CD14-positive monocyte (primary cell): ENCODE results near the gene SPATS2L. TPM values are rescaled to one million over a fixed set of nuclear protein-coding genes. Genes with fewer than 3 reads are reported as not detected.

Experiments
- DNase-seq, 3 donors: peaks; one replicate each; pipeline ENCODE4 v3.0.0-alpha.2; 2011 to 2022
- H2AFZ ChIP-seq: 2 replicates; pipeline ENCODE4 v1.6.0; 2012; ENCODE audit warnings: mild to moderate bottlenecking, low read depth, low read length, inconsistent platforms; ENCODE audit not compliant: insufficient read depth, poor library complexity, severe bottlenecking
- H3K27ac ChIP-seq, 2 donors: 1 replicate in 1 of 2; 2 replicates in 1 of 2; pipeline ENCODE4 v1.5.1; 2012 to 2013; ENCODE audit warnings: low read length in 2 of 2, control low read depth in 1 of 2, inconsistent platforms in 1 of 2, low read depth in 1 of 2, mild to moderate bottlenecking in 1 of 2
- H3K27me3 ChIP-seq, 2 donors: one replicate each; pipeline versions ENCODE4 v1.6.0 to v1.6.1; 2011 to 2013; ENCODE audit warnings: low read length in 2 of 2; ENCODE audit not compliant: control insufficient read depth in 2 of 2, insufficient read depth in 2 of 2
- H3K36me3 ChIP-seq, 2 donors: replicated peaks in 1 of 2; 1 replicate in 1 of 2; 2 replicates in 1 of 2; pipeline versions ENCODE4 v1.5.1 to v1.6.1; 2012 to 2013; ENCODE audit warnings: low read length in 2 of 2, control low read depth in 1 of 2, inconsistent platforms in 1 of 2, mild to moderate bottlenecking in 1 of 2; ENCODE audit not compliant: insufficient read depth in 2 of 2, control insufficient read depth in 1 of 2
- H3K4me1 ChIP-seq, 2 donors: 1 replicate in 1 of 2; 2 replicates in 1 of 2; pipeline versions ENCODE4 v1.5.1 to v1.6.1; 2012 to 2013; ENCODE audit warnings: low read length in 2 of 2, control low read depth in 1 of 2, inconsistent platforms in 1 of 2, mild to moderate bottlenecking in 1 of 2, moderate library complexity in 1 of 2; ENCODE audit not compliant: insufficient read depth in 2 of 2, control insufficient read depth in 1 of 2
- H3K4me2 ChIP-seq: replicated peaks from 2 replicates; pipeline ENCODE3; 2012; ENCODE audit warnings: low read length, moderate library complexity, mild to moderate bottlenecking; ENCODE audit not compliant: poor library complexity, severe bottlenecking; ENCODE audit errors: extremely low read depth
- H3K4me3 ChIP-seq, 3 experiments: fragments of 200-600 bp in 1 of 3; sonication (generic) in 1 of 3; replicated peaks in 1 of 3; 1 replicate in 2 of 3; 2 replicates in 1 of 3; pipeline ENCODE4 v1.5.1; 2011 to 2013; ENCODE audit warnings: low read length in 3 of 3, mild to moderate bottlenecking in 3 of 3, control low read depth in 2 of 3, low read depth in 2 of 3, inconsistent platforms in 1 of 3, moderate library complexity in 1 of 3
- H3K79me2 ChIP-seq: 2 replicates; pipeline ENCODE4 v1.6.0; 2012; ENCODE audit warnings: mild to moderate bottlenecking, control low read depth, inconsistent platforms, low read length, moderate library complexity; ENCODE audit not compliant: insufficient read depth
- H3K9ac ChIP-seq: 2 replicates; pipeline ENCODE4 v1.6.0; 2017; ENCODE audit warnings: low read length, mild to moderate bottlenecking; ENCODE audit not compliant: insufficient read depth, poor library complexity, severe bottlenecking
- H3K9me3 ChIP-seq, 2 donors: replicated peaks in 1 of 2; 1 replicate in 1 of 2; 2 replicates in 1 of 2; pipeline versions ENCODE4 v1.5.1 to v1.6.1; 2012 to 2013; ENCODE audit warnings: low read length in 2 of 2, control low read depth in 1 of 2; ENCODE audit not compliant: control insufficient read depth in 1 of 2, insufficient read depth in 1 of 2
- H4K20me1 ChIP-seq: 2 replicates; pipeline ENCODE4 v1.6.0; 2012; ENCODE audit warnings: mild to moderate bottlenecking, low read length, control low read depth, moderate library complexity; ENCODE audit not compliant: insufficient read depth
- H3K27ac Mint-ChIP-seq, 7 donors: one replicate each; pipeline ENCODE4 v1.8.0; 2020; ENCODE audit warnings: mild to moderate bottlenecking in 7 of 7, mixed read lengths in 7 of 7, moderate library complexity in 6 of 7, inconsistent platforms in 2 of 7
- H3K27me3 Mint-ChIP-seq, 3 donors: one replicate each; pipeline ENCODE4 v1.8.0; 2021 to 2022; ENCODE audit warnings: low read depth in 3 of 3, mild to moderate bottlenecking in 3 of 3, mixed read lengths in 3 of 3, moderate library complexity in 3 of 3, inconsistent platforms in 1 of 3
- H3K36me3 Mint-ChIP-seq, 2 donors: one replicate each; pipeline ENCODE4 v1.8.0; 2020; ENCODE audit warnings: mixed read lengths in 2 of 2, inconsistent platforms in 1 of 2, mild to moderate bottlenecking in 1 of 2
- H3K4me1 Mint-ChIP-seq: one replicate; pipeline ENCODE4 v1.8.0; 2020; ENCODE audit warnings: mild to moderate bottlenecking, mixed read lengths
- H3K4me3 Mint-ChIP-seq, 2 donors: one replicate each; pipeline ENCODE4 v1.8.0; 2020; ENCODE audit warnings: mild to moderate bottlenecking in 2 of 2, mixed read lengths in 2 of 2, moderate library complexity in 1 of 2
- H3K9me3 Mint-ChIP-seq, 7 donors: one replicate each; pipeline ENCODE4 v1.8.0; 2020 to 2022; ENCODE audit warnings: mixed read lengths in 7 of 7, mild to moderate bottlenecking in 6 of 7, moderate library complexity in 6 of 7, inconsistent platforms in 2 of 7
- CTCF ChIP-seq: fragments of 200-600 bp; IDR thresholded peaks from one replicate; pipeline ENCODE4 v1.8.0; 2022; ENCODE audit warnings: antibody characterized with exemption, mild to moderate bottlenecking
- WGBS: methylation state at CpG from one replicate; pipeline ENCODE4 v1.1.5; 2013; ENCODE audit warnings: missing lambda C conversion rate; ENCODE audit not compliant: insufficient coverage; 5-methylcytosine and 5-hydroxymethylcytosine counted together
- intact Hi-C, 2 donors: fragments of 100-400 bp; cut with micrococcal nuclease; formaldehyde crosslinking; loops; one replicate each; pipeline versions ENCODE4 v1.15.0 to v1.15.1; 2023
- polyA plus RNA-seq, 3 donors: library from polyadenylated mRNA; depleted of rRNA in 1 of 3; unstranded in 2 of 3; stranded (reverse) in 1 of 3; fragments of 300-500 nt in 2 of 3; fragments of >200 nt in 1 of 3; fragmentation: Illumina TruSeq in 2 of 3; gene quantifications; 1 replicate in 2 of 3; 2 replicates in 1 of 3; pipeline ENCODE4 v1.2.3, GENCODE V29; 2012 to 2021

Gene SPATS2L
- polyA plus RNA-seq, 3 donors = 2.7 to 5.2 (median 3.2) TPM

- no peaks in the 10 kb centered on the region for H4K20me1 ChIP-seq
- Mint-ChIP-seq H3K36me3 (no peaks in the 10 kb centered on the region), H3K4me3 (no peak overlapping the region), H3K27ac (no peak overlapping the region), H3K27me3 (peaks cover 1 to 6% (median 2%) of the 10 kb centered on the region in 3 donors), H3K4me1 (no peaks in the 10 kb centered on the region), H3K9me3 (peaks cover 0 to 5% (median 0%) of the 10 kb centered on the region in 7 donors)
- no peak overlapping the region for H3K9ac ChIP-seq
- no peak for TF ChIP-seq CTCF
- no peak overlapping the region for H3K4me3 ChIP-seq
- H3K27ac ChIP-seq = no peak overlapping the region
- intact Hi-C loops = no loop called here
- H2AFZ ChIP-seq = no peak overlapping the region
- no peaks in the 10 kb centered on the region for H3K27me3 ChIP-seq
- H3K36me3 ChIP-seq = no peaks in the 10 kb centered on the region
- WGBS = no CpG with 5 or more reads among the region's 3 CpGs
- no peaks in the 10 kb centered on the region for H3K79me2 ChIP-seq
- no peaks in the 10 kb centered on the region for H3K9me3 ChIP-seq
- H3K4me1 ChIP-seq = no peaks in the 10 kb centered on the region
- no peak overlapping the region for H3K4me2 ChIP-seq
- no peak for DNase-seq
Observed at GRCh38 chr2:200298816-200299215, 7.7 kb upstream of the SPATS2L start.

DNA sequence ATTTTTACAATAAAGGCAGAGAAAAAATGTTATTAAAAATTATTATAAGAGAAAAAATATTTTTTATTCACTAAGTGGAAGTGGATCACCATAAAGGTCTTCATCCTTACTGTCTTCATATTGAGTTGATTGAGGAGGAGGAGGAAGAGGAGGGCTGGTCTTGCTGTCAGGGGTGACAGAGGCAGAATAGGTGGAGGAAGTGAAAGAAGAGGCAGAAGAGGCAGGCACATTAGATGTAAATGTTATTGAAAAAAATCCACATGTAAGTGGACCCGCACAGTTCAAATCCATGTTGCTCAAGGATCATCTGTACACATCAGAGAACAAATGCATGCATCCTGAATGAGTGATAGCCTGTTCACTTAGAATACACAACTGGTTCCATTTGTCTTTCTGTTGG, 6.4 kb upstream of the SPATS2L start:
- no peak overlapping the region for H3K4me2 ChIP-seq
- DNase-seq = no peak
- H3K4me3 Mint-ChIP-seq = no peak overlapping the region
- H3K4me3 ChIP-seq = no peak overlapping the region
- no peaks in the 10 kb centered on the region for H3K79me2 ChIP-seq
- no peak overlapping the region for H2AFZ ChIP-seq
- 33% methylated on average over 1 of the region's 1 CpG for WGBS
- intact Hi-C loops = no loop called here
- H3K27ac ChIP-seq = no peak overlapping the region
- H3K4me1 ChIP-seq = no peaks in the 10 kb centered on the region
- H3K36me3 Mint-ChIP-seq = no peaks in the 10 kb centered on the region
- peaks cover 0 to 5% (median 0%) of the 10 kb centered on the region in 7 donors for H3K9me3 Mint-ChIP-seq
- no peaks in the 10 kb centered on the region for H4K20me1 ChIP-seq
- H3K9me3 ChIP-seq = no peaks in the 10 kb centered on the region
- H3K9ac ChIP-seq = no peak overlapping the region
- H3K27ac Mint-ChIP-seq = no peak overlapping the region
- TF ChIP-seq CTCF = no peak
- no peaks in the 10 kb centered on the region for H3K4me1 Mint-ChIP-seq
- H3K36me3 ChIP-seq = no peaks in the 10 kb centered on the region
- H3K27me3 ChIP-seq = peaks cover 0 to 3% of the 10 kb centered on the region in 2 donors
- H3K27me3 Mint-ChIP-seq = peaks cover 1 to 4% (median 2%) of the 10 kb centered on the region in 3 donors
